ENCODE results near the gene GAA. TPM values are rescaled to one million over a fixed set of nuclear protein-coding genes. Genes with fewer than 3 reads are reported as not detected.

The GAA gene
- polyA plus RNA-seq (ENCODE audit: low read depth in 6 of 6): 10 to 100 TPM in 5 of 6 donors, 1 to 10 TPM in 1; 6.5 to 18.2 (median 14.5) TPM

DNA sequence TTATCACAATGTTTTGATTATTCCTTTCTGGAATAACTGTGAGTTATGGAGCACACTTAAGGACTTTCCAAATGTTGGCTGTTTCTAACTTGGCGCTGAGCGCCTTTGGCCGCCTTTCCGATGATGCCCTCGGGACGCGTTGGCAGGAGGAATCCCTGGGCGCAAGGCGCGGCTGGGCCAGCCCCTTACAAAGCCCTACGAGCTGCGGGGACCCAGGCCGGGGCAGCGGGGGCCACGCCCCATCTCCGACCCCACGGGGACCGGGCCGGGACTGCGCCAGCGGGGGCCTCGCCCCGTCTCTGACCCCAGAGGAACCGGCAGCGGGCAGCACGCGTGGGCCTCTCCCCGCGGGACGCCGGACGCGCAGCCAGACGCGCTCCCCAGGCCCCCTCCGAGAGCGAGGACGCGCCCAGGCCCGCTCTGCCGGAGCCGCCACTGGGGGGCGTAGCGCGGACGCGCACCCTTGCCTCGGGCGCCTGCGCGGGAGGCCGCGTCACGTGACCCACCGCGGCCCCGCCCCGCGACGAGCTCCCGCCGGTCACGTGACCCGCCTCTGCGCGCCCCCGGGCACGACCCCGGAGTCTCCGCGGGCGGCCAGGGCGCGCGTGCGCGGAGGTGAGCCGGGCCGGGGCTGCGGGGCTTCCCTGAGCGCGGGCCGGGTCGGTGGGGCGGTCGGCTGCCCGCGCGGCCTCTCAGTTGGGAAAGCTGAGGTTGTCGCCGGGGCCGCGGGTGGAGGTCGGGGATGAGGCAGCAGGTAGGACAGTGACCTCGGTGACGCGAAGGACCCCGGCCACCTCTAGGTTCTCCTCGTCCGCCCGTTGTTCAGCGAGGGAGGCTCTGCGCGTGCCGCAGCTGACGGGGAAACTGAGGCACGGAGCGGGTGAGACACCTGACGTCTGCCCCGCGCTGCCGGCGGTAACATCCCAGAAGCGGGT is at the start of gene GAA:
Gene GAA, plus strand, starts transcription at position 571 of the 935 bp plus-strand sequence. CDS start 3,006 bp downstream, outside the sequence.
- ATAC-seq (ENCODE audit: low read depth in 2 of 2): peak; percentile 85 to 86
- Mint-ChIP-seq H3K27me3 (no peaks in the 10 kb centered on the region), H3K36me3 (no peaks in the 10 kb centered on the region), H3K4me3 (peak within 1 kb of the TSS; percentile 82 to 95 (median 92)), H3K9me3 (no peaks in the 10 kb centered on the region), H3K27ac (peak within 1 kb of the TSS; percentile 87 to 97 (median 92)), H3K4me1 (peaks cover 16 to 33% (median 28%) of the 10 kb centered on the region in 3 donors)
- peak; percentile 92 for DNase-seq

- no peak overlapping the region for H3K4me3 Mint-ChIP-seq
- ATAC-seq (ENCODE audit: low read depth in 2 of 2) (no peak), DNase-seq (no peak)
- H3K9me3 Mint-ChIP-seq: no peaks in the 10 kb centered on the region
- no peak overlapping the region for H3K27ac Mint-ChIP-seq
- H3K4me1 Mint-ChIP-seq: no peaks in the 10 kb centered on the region
- peaks cover 8 to 22% (median 15%) of the 10 kb centered on the region in 3 donors for H3K27me3 Mint-ChIP-seq
- no peaks in the 10 kb centered on the region for H3K36me3 Mint-ChIP-seq
Observed at GRCh38 chr17:80051681-80052080, 49.7 kb upstream of the GAA start.

DNA sequence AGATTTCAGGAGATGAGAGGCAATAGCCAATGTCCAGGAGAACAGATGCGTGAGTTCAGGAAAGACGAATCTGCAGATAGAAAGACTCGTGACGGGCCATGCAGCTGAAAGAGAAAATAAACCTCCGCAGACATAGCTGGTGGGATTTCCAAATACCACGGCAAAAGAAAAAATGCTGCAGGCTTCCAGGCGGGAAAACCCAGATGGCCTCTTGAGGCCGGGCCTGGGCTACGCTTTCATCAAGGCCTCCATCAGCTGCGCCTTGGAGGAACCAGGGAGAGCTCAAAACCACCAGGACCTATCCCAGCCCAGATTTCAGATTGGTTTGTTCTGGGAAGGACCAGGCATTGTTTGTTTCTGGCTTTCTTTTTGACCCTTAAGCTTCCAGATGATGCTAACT is 48.3 kb upstream of the GAA start:
- H3K36me3 Mint-ChIP-seq: no peaks in the 10 kb centered on the region
- H3K4me3 Mint-ChIP-seq: no peak overlapping the region
- no peaks in the 10 kb centered on the region for H3K9me3 Mint-ChIP-seq
- H3K4me1 Mint-ChIP-seq: no peaks in the 10 kb centered on the region
- H3K27me3 Mint-ChIP-seq: peaks cover 7 to 21% (median 14%) of the 10 kb centered on the region in 3 donors
- no peak overlapping the region for H3K27ac Mint-ChIP-seq
- ATAC-seq (ENCODE audit: low read depth in 2 of 2) (no peak), DNase-seq (no peak)

GRCh38 chr17:80055597-80055996 is 45.8 kb upstream of the GAA start:
- H3K9me3 Mint-ChIP-seq: no peaks in the 10 kb centered on the region
- H3K4me1 Mint-ChIP-seq: no peaks in the 10 kb centered on the region
- no peak overlapping the region for H3K27ac Mint-ChIP-seq
- no peaks in the 10 kb centered on the region for H3K36me3 Mint-ChIP-seq
- H3K4me3 Mint-ChIP-seq: no peak overlapping the region
- ATAC-seq (ENCODE audit: low read depth in 2 of 2) (no peak), DNase-seq (no peak)
- peaks cover 0 to 14% (median 4%) of the 10 kb centered on the region in 3 donors for H3K27me3 Mint-ChIP-seq

DNA sequence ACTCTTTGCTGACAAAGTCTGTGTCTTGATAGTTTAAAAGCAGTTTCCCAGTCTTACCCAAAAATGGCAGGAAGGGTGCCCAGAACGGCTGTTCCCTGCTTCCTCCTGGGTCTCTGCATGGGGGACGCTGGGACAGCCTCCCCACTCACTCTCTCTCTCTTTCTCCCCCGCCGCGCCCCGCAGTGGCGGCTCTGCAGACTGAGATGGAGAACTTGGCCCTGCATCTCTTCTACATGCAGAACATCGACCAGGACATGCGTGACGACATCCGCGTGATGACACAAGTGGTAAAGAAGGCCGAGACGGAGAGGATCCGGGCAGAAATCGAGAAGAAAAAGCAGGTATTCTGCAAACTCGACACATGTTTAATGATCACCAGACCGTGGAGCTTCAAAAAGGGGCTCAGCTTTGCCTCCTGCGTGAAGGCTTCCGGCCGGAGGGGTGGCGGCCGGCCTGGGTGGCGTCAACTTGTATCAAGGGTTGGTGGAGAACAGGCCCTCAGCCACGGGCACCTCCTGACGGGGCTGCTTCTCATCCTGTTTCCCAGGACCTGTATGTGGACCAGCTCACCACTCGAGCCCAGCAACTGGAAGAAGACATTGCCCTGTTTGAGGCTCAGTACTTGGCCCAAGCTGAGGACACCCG is 42.9 kb upstream of the GAA start:
- peaks cover 0 to 1% (median 0%) of the 10 kb centered on the region in 7 donors for H3K9me3 Mint-ChIP-seq
- H3K27ac Mint-ChIP-seq: no peak overlapping the region
- no peak for DNase-seq
- no peak for ATAC-seq (ENCODE audit: low read depth in 2 of 2)
- H3K4me3 Mint-ChIP-seq: no peak overlapping the region
- no peaks in the 10 kb centered on the region for H3K27me3 Mint-ChIP-seq
- no peaks in the 10 kb centered on the region for H3K4me1 Mint-ChIP-seq
- H3K36me3 Mint-ChIP-seq: no peaks in the 10 kb centered on the region

- Mint-ChIP-seq H3K27ac (peak overlapping the region in 1 of 6 donors; percentile 66), H3K9me3 (peaks cover 0 to 1% (median 0%) of the 10 kb centered on the region in 7 donors), H3K27me3 (no peaks in the 10 kb centered on the region), H3K36me3 (no peaks in the 10 kb centered on the region), H3K4me3 (no peak overlapping the region), H3K4me1 (no peaks in the 10 kb centered on the region)
- DNase-seq: no peak
- ATAC-seq (ENCODE audit: low read depth in 2 of 2): no peak
Observed at GRCh38 chr17:80060644-80061043, 40.7 kb upstream of the GAA start.

DNA sequence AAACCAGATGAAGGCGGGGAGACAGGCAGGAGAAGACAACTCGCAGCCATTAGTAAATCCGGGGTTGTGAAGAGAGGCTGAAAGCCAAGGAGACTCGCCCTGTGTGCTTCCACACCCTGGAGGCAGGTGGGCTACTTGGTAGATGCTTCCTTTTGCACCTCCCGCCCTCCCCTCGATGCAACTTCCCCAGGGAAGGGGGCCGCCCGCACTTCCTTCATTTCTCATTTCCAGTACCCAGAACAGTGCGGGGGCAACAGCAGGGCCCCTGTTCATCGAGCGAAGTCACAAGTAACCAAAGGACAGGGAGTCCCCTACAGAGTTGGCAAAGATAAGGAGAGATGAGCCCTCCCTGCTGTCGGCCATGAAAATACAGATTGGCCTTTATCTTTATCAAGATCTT is 40.0 kb upstream of the GAA start:
- Mint-ChIP-seq H3K4me3 (no peak overlapping the region), H3K9me3 (peaks cover 0 to 1% (median 0%) of the 10 kb centered on the region in 7 donors), H3K4me1 (no peaks in the 10 kb centered on the region), H3K36me3 (no peaks in the 10 kb centered on the region), H3K27me3 (no peaks in the 10 kb centered on the region), H3K27ac (no peak overlapping the region)
- ATAC-seq (ENCODE audit: low read depth in 2 of 2) (no peak), DNase-seq (no peak)

GRCh38 chr17:80063830-80064585 is 37.4 kb upstream of the GAA start:
- Mint-ChIP-seq H3K9me3 (peaks cover 0 to 3% (median 0%) of the 10 kb centered on the region in 7 donors), H3K4me3 (peak overlapping the region in 1 of 8 donors; percentile 29), H3K27ac (peak overlapping the region in 1 of 6 donors; percentile 64), H3K4me1 (no peaks in the 10 kb centered on the region), H3K27me3 (no peaks in the 10 kb centered on the region), H3K36me3 (no peaks in the 10 kb centered on the region)
- ATAC-seq (ENCODE audit: low read depth in 2 of 2) (no peak), DNase-seq (no peak)

- Mint-ChIP-seq H3K4me1 (no peaks in the 10 kb centered on the region), H3K27me3 (peaks cover 0 to 5% (median 0%) of the 10 kb centered on the region in 3 donors), H3K4me3 (no peak overlapping the region), H3K27ac (peak overlapping the region in 1 of 6 donors; percentile 64), H3K9me3 (peaks cover 0 to 3% (median 0%) of the 10 kb centered on the region in 7 donors), H3K36me3 (no peaks in the 10 kb centered on the region)
- DNase-seq (no peak), ATAC-seq (ENCODE audit: low read depth in 2 of 2) (no peak)
Observed at GRCh38 chr17:80064696-80065095, 36.7 kb upstream of the GAA start.

- Mint-ChIP-seq H3K27me3 (peaks cover 0 to 9% (median 0%) of the 10 kb centered on the region in 3 donors), H3K4me3 (no peak overlapping the region), H3K4me1 (no peaks in the 10 kb centered on the region), H3K27ac (no peak overlapping the region), H3K36me3 (no peaks in the 10 kb centered on the region), H3K9me3 (peaks cover 0 to 3% (median 0%) of the 10 kb centered on the region in 7 donors)
- ATAC-seq (ENCODE audit: low read depth in 2 of 2) (no peak), DNase-seq (no peak)
Observed at GRCh38 chr17:80065478-80066170, 35.8 kb upstream of the GAA start.

DNA sequence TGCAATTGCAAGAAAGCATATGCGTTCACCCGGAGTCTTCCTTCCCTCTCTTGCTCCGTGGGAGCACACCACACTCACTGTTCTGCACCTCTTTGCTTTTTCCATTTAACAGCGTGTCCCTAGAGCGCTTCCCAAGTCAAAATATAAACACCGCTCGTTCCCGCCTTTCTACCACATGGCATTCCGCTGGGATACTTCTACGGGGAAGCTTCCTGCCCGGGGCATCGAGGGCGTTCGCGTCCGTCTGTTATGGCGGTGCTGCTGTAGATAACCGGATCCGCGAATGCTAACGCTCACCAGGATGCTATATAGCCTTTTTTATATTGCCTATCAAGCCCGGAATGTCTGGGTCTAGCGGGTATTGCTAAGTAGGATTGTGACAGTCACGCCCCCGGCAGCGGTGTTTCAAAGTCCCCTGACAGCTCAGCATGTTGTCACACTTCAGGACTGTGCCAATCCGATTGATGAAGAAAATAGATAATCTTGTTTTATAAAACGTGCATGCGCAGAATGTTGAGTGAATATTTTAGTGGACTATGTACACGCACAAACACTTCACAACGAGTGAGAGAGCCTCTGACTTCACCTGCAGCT is 33.9 kb upstream of the GAA start:
- Mint-ChIP-seq H3K27me3 (peaks cover 0 to 9% (median 0%) of the 10 kb centered on the region in 3 donors), H3K36me3 (no peaks in the 10 kb centered on the region), H3K4me1 (peaks cover 0 to 8% (median 0%) of the 10 kb centered on the region in 3 donors), H3K4me3 (no peak overlapping the region), H3K27ac (no peak overlapping the region), H3K9me3 (peaks cover 0 to 3% (median 0%) of the 10 kb centered on the region in 7 donors)
- DNase-seq (no peak), ATAC-seq (ENCODE audit: low read depth in 2 of 2) (no peak)
